HT1080 (cell line): Measurements from ENCODE around the gene GALM. TPM values are rescaled to one million over a fixed set of nuclear protein-coding genes. Genes with fewer than 3 reads are reported as not detected.

ENCODE experiments used
- DNase-seq: peaks from one replicate; pipeline ENCODE4 v3.0.0-alpha.2; 2015; ENCODE audit warnings: low read depth
- total RNA-seq: library from RNA; depleted of rRNA; stranded (reverse); fragments of >200 nt; shearing (Covaris generic); gene quantifications from 2 replicates; pipeline ENCODE4 v1.2.3, GENCODE V29; 2014

Gene GALM
- total RNA-seq, 1 experiment from 2014 or later, result not detected

GRCh38 chr2:38649176-38649728 is 16.7 kb upstream of the GALM start:
- DNase-seq, result no peak

GRCh38 chr2:38650012-38650411 is 15.9 kb upstream of the GALM start:
- no peak for DNase-seq

GRCh38 chr2:38650717-38651116 is 15.2 kb upstream of the GALM start:
- DNase-seq, result no peak

- no peak for DNase-seq
Measured at GRCh38 chr2:38652431-38653273, 13.3 kb upstream of the GALM start.

GRCh38 chr2:38653380-38653714 is 12.6 kb upstream of the GALM start:
- no peak for DNase-seq

- no peak for DNase-seq
Measured at GRCh38 chr2:38653715-38654527, 12.0 kb upstream of the GALM start.

GRCh38 chr2:38654528-38655381 is 11.2 kb upstream of the GALM start:
- no peak for DNase-seq

- DNase-seq, result no peak
Measured at GRCh38 chr2:38655441-38655840, 10.5 kb upstream of the GALM start.

- no peak for DNase-seq
Measured at GRCh38 chr2:38656866-38657480, 8.9 kb upstream of the GALM start.

- DNase-seq, result no peak
Measured at GRCh38 chr2:38658613-38659012, 7.3 kb upstream of the GALM start.

- no peak for DNase-seq
Measured at GRCh38 chr2:38659115-38659514, 6.8 kb upstream of the GALM start.

GRCh38 chr2:38660282-38660681 is 5.6 kb upstream of the GALM start:
- DNase-seq, result no peak

GRCh38 chr2:38661306-38661705 is 4.6 kb upstream of the GALM start:
- DNase-seq, result no peak

- no peak for DNase-seq
Measured at GRCh38 chr2:38666556-38666910, 619 bp downstream of the GALM start.

GRCh38 chr2:38668092-38668491 is 2.2 kb downstream of the GALM start:
- DNase-seq, result no peak

GRCh38 chr2:38668779-38669479 is 3.0 kb downstream of the GALM start:
- DNase-seq, result no peak

- DNase-seq, result no peak
Measured at GRCh38 chr2:38671303-38671702, 5.4 kb downstream of the GALM start.

- DNase-seq, result no peak
Measured at GRCh38 chr2:38671946-38672345, 6.0 kb downstream of the GALM start.

GRCh38 chr2:38672445-38673391 is 6.8 kb downstream of the GALM start:
- no peak for DNase-seq
